ENCODE measurements around the gene CD84. TPM values are rescaled to one million over a fixed set of nuclear protein-coding genes. Genes with fewer than 3 reads are reported as not detected.
"Not testable (repeated sequence)": the region's sequence is repeated elsewhere in the genome, so short reads cannot be mapped to it uniquely, and the experiment has no call there.

CD84 gene
- total RNA-seq, 2 experiments from 2014 or later = 58.5 to 66.8 TPM

DNA sequence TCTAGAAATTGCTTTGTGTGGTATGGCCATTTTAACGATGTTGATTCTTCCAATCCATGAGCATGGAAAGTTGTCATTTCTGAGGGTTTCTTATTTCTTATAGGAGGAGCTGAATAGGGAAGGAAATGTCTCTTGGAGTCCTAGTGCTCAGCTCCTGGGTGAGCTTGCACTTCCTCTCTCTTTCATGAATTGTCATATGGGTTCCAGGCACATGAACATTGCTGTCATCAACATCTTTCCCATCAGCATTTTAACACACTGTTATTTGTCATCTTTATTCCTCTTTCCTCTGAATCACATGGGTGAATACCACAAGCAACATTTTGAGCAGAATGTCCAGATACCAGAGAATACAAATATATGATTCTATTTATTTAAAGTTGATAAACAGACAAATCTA lies 79.7 kb downstream of the CD84 start:
- no peak overlapping the region for H3K27ac Mint-ChIP-seq
- DNase-seq (no peak), ATAC-seq (ENCODE audit: low read depth) (no peak)
- POLR2A ChIA-PET = no interaction called here
- H3K36me3 Mint-ChIP-seq = peaks cover 74% of the 10 kb centered on the region
- H3K4me3 Mint-ChIP-seq = no peak overlapping the region
- H3K27me3 Mint-ChIP-seq = no peaks in the 10 kb centered on the region
- peaks cover 6% of the 10 kb centered on the region for H3K4me1 Mint-ChIP-seq
- peaks cover 23% of the 10 kb centered on the region for H3K9me3 Mint-ChIP-seq

DNA sequence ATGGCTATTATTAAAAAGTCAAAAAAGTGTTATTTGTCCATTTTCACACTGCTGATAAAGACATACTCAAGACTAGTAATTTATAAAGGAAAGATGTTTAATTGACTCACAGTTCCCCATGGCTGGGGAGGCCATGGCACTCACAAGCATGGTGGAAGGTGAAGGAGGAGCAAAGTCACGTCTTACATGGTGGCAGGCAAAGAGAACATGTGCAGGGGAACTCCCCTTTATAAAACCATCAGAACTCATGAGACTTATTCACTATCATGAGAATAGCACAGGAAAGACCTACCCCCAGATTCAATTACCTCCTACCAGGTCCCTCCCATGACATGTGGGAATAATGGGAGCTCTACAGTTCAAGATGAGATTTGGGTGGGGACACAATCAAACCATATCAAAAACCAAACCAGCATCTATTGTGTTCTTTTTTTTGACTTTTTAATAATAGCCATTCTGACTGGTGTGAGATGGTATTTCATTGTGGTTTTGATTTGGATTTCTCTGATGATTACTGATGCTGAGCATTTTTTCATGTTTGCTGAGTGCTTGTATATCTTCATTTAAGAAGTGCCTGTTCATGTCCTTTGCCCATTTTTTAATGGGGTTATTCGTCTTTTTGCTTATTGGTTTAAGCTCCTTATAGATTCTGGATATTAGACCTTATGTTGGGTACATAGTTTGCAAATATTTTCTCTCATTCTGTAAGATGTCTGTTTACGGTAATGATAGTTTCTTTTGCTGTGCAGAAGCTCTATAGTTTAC lies 80.8 kb downstream of the CD84 start:
- not testable (repeated sequence) for DNase-seq; H3K4me1 Mint-ChIP-seq; H3K27ac Mint-ChIP-seq; ATAC-seq (ENCODE audit: low read depth); H3K4me3 Mint-ChIP-seq; H3K27me3 Mint-ChIP-seq
- POLR2A ChIA-PET = interaction anchor here (0.6 kb wide), 1 partner anchor 685 kb away, joined by 3 read pairs; no protein-coding TSS in a partner anchor
- peaks cover 64% of the 10 kb centered on the region for H3K36me3 Mint-ChIP-seq
- peaks cover 23% of the 10 kb centered on the region for H3K9me3 Mint-ChIP-seq

DNA sequence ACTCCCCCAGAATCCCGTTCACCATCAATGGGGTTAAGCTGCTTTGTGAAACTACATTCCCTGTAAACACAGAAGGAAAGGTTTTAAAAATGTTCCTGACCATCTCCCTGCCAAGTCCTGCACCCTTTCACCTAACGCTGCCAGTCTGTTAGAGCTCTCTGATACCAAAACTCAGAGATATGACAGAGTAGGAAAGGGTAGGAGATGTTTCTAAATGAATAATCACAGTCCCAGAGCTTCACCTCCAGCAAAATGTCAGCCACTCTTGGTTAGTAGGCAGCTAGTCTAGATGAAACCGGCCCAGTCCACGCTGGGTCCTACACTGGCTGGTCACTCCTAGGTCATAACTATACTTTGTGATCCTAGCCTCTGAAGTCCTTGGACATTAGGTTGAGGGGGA lies 83.0 kb downstream of the CD84 start:
- H3K9me3 Mint-ChIP-seq = peaks cover 20% of the 10 kb centered on the region
- DNase-seq (no peak), ATAC-seq (ENCODE audit: low read depth) (no peak)
- H3K4me3 Mint-ChIP-seq = no peak overlapping the region
- no peaks in the 10 kb centered on the region for H3K4me1 Mint-ChIP-seq
- POLR2A ChIA-PET = no interaction called here
- H3K36me3 Mint-ChIP-seq = peaks cover 45% of the 10 kb centered on the region
- no peaks in the 10 kb centered on the region for H3K27me3 Mint-ChIP-seq
- H3K27ac Mint-ChIP-seq = no peak overlapping the region

DNA sequence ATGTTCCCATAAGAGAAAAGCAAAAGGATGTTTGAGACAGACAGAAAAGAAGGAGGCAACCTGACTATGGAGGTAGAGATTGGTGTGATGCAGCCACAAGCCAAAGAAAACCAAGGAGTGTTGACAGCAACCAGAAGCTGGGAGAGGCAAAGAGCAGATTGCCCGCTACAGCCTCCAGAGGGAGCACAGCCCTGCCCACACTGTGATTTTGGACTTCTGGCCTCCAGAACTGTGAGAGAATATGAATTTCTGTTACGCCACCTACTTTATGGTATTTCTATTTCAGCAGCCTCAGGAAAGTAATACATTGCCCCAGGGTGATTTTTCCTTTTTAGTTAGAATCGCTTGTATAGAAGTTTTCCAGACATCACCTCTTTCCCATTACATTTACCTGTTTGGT lies 84.7 kb downstream of the CD84 start:
- H3K27me3 Mint-ChIP-seq = no peaks in the 10 kb centered on the region

DNA sequence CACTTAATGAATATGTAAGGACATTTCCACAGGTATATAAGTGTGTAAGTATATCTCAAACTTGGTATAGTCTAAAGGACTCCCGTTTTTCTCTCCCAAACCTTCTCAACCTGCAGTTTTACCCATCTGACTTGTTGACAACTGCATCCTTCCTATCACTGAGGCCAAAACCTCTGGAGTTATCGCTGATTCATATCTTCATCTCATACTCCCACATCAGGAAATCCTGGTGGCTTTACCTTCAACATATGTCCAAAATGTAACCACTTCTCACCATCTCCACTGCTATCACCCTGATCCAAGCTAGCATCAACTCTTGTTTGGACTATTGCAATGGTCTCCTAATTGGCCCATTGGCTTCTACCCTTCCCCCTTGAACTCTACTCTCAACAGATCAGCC lies 86.7 kb downstream of the CD84 start:
- Mint-ChIP-seq H3K4me1 (no peaks in the 10 kb centered on the region), H3K27me3 (no peaks in the 10 kb centered on the region), H3K4me3 (no peak overlapping the region), H3K36me3 (peaks cover 41% of the 10 kb centered on the region), H3K27ac (no peak overlapping the region), H3K9me3 (peaks cover 3% of the 10 kb centered on the region)
- DNase-seq = no peak
- ATAC-seq (ENCODE audit: low read depth) = no peak
- POLR2A ChIA-PET = no interaction called here

More for the DNA sequence above, 84.7 kb downstream of the CD84 start:
- DNase-seq = no peak
- no peak overlapping the region for H3K4me3 Mint-ChIP-seq
- POLR2A ChIA-PET = no interaction called here
- H3K9me3 Mint-ChIP-seq = peaks cover 16% of the 10 kb centered on the region
- H3K4me1 Mint-ChIP-seq = no peaks in the 10 kb centered on the region
- no peak for ATAC-seq (ENCODE audit: low read depth)
- H3K27ac Mint-ChIP-seq = no peak overlapping the region
- peaks cover 45% of the 10 kb centered on the region for H3K36me3 Mint-ChIP-seq

DNA sequence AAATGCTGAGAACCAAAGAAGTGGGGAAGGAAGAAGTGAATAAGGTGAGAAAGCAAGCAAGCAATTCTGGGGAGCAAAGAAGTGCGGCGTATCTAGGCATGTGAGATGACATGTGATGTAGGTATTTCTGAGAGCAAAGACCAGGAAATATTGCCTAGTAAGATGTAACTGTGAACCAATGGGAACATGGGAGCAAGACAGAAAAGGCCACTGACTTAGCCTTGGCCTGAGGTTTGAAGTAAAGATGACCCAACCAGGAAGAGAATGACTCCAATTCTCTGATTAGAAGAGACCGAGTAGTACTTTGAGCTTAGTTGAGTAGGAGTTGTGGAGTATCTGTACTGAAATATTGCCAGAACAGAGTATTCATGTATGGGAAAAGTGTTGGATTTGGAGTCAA lies 87.3 kb downstream of the CD84 start:
- no peak overlapping the region for H3K27ac Mint-ChIP-seq
- no peak overlapping the region for H3K4me3 Mint-ChIP-seq
- no peak for DNase-seq
- H3K4me1 Mint-ChIP-seq = no peaks in the 10 kb centered on the region
- POLR2A ChIA-PET = no interaction called here
- H3K27me3 Mint-ChIP-seq = no peaks in the 10 kb centered on the region
- H3K9me3 Mint-ChIP-seq = peaks cover 3% of the 10 kb centered on the region
- H3K36me3 Mint-ChIP-seq = peaks cover 39% of the 10 kb centered on the region
- ATAC-seq (ENCODE audit: low read depth) = no peak

Other genes with a start within 250 kb of the CD84 start
- gene COPA, start 236.2 kb downstream of the CD84 start, total RNA-seq = 100 to 1,000 TPM; 119 to 137 TPM
- gene NCSTN, start 236.1 kb downstream of the CD84 start, total RNA-seq = 10 to 100 TPM; 66.6 to 67.1 TPM
- under 1 TPM; 0.33 to 0.43 TPM for gene NHLH1, start 212.4 kb downstream of the CD84 start, total RNA-seq
- under 1 TPM; 0.06 to 0.34 TPM for gene VANGL2, start 178.9 kb downstream of the CD84 start, total RNA-seq
- gene SLAMF6, start 56.2 kb downstream of the CD84 start, total RNA-seq = 10 to 100 TPM; 43.0 to 48.1 TPM
- gene SLAMF1, start 67.5 kb upstream of the CD84 start, total RNA-seq = 10 to 100 TPM; 41.3 to 42.6 TPM
- gene CD48, start 132.3 kb upstream of the CD84 start, total RNA-seq = 100 to 1,000 TPM; 379 to 386 TPM
- gene SLAMF7, start 159.8 kb upstream of the CD84 start, total RNA-seq = 100 to 1,000 TPM; 124 to 137 TPM
- 10 to 100 TPM; 70.9 to 73.6 TPM for gene LY9, start 216.7 kb upstream of the CD84 start, total RNA-seq

All from activated naive CD8-positive, alpha-beta T cell treated with anti-CD3 and anti-CD28 coated beads, Interleukin-2, amount 10 ng/mL, durations not matched to agents 7 days and 5 days (primary cell).